ENCODE measurements around the gene SLC16A7. TPM values are rescaled to one million over a fixed set of nuclear protein-coding genes. Genes with fewer than 3 reads are reported as not detected.

The SLC16A7 gene
- polyA plus RNA-seq, 1 of the 3 experiments (the other 2 are of a cell fraction): not detected

- no peak for TF ChIP-seq REST (IDR thresholded peaks at IDR 0.05; ENCODE audit: low read depth, low read length)
These were observed 68.7 kb downstream of the SLC16A7 start (continued) for GRCh38 chr12:59664495-59664894.

DNA sequence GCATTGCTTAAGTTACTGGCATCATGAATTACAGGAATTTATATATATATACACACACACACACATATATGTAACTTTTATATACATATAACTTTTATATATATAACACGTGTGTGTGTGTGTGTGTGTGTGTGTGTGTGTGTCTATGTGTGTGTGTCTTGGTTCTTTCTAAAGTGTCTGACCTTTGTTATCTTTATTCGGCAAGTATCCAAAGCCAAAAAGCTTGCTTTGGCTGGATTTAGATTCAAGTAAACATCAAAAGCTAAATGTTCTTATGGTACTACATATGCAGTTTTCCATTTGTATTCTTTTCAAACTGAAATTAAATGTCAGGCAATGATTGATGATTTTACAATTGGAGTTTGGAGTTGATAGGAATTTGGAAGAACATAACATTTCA lies 69.9 kb downstream of the SLC16A7 start:
- Histone ChIP-seq H2AFZ (ENCODE audit: low read depth) (no peak overlapping the region), H3K9me3 (no peaks in the 10 kb centered on the region), H3K27ac (ENCODE audit: low read depth in 2 of 2, low read length in 1 of 2) (no peak overlapping the region), H3K9ac (no peak overlapping the region), H4K20me1 (ENCODE audit: insufficient read depth) (no peaks in the 10 kb centered on the region), H3F3A (replicated peaks; ENCODE audit: insufficient read depth) (no peaks in the 10 kb centered on the region), H3K9me2 (no peaks in the 10 kb centered on the region), H3K79me2 (ENCODE audit: insufficient read depth) (no peaks in the 10 kb centered on the region), H3K4me2 (no peak overlapping the region), H3K36me3 (replicated peaks in 1 of 2; ENCODE audit: control insufficient read depth in 1 of 2, insufficient read depth in 2 of 2, low read length in 1 of 2) (no peaks in the 10 kb centered on the region), H3K4me3 (ENCODE audit: low read depth in 2 of 2, low read length in 1 of 2) (no peak overlapping the region), H3K4me1 (ENCODE audit: control insufficient read depth in 1 of 2, insufficient read depth in 2 of 2, low read depth in 1 of 2, low read length in 1 of 2) (no peaks in the 10 kb centered on the region), H3K27me3 (ENCODE audit: insufficient read depth) (no peaks in the 10 kb centered on the region)
- ChIA-PET POLR2A (no interaction called here), CTCF (no interaction called here)
- WGBS (ENCODE audit: low lambda C conversion rate): 8% methylated on average over 2 of the region's 2 CpGs
- TF ChIP-seq TEAD4 (IDR thresholded peaks at IDR 0.05; ENCODE audit: borderline replicate concordance, insufficient read depth) (no peak), SIN3A (IDR thresholded peaks at IDR 0.05; ENCODE audit: borderline replicate concordance, low read depth, low read length) (no peak), CHD2 (IDR thresholded peaks at IDR 0.05; ENCODE audit: low read length, partially characterized antibody) (no peak), RAD21 (IDR thresholded peaks at IDR 0.05; ENCODE audit: low read length) (no peak), RCOR1 (IDR thresholded peaks at IDR 0.05; ENCODE audit: low read length) (no peak), MXI1 (IDR thresholded peaks at IDR 0.05; ENCODE audit: low read depth, low read length) (no peak)
- no peak for DNase-seq

GRCh38 chr12:59668674-59669073 lies 72.8 kb downstream of the SLC16A7 start:
- Histone ChIP-seq H3K9me3 (no peaks in the 10 kb centered on the region), H3K27ac (ENCODE audit: low read depth in 2 of 2, low read length in 1 of 2) (no peak overlapping the region), H2AFZ (ENCODE audit: low read depth) (no peak overlapping the region), H3K4me3 (ENCODE audit: low read depth in 2 of 2, low read length in 1 of 2) (no peak overlapping the region), H3K4me1 (ENCODE audit: control insufficient read depth in 1 of 2, insufficient read depth in 2 of 2, low read depth in 1 of 2, low read length in 1 of 2) (no peaks in the 10 kb centered on the region), H3K9ac (no peak overlapping the region), H3F3A (replicated peaks; ENCODE audit: insufficient read depth) (no peaks in the 10 kb centered on the region), H3K79me2 (ENCODE audit: insufficient read depth) (no peaks in the 10 kb centered on the region), H3K36me3 (replicated peaks in 1 of 2; ENCODE audit: control insufficient read depth in 1 of 2, insufficient read depth in 2 of 2, low read length in 1 of 2) (no peaks in the 10 kb centered on the region), H3K9me2 (no peaks in the 10 kb centered on the region), H3K4me2 (no peak overlapping the region), H3K27me3 (ENCODE audit: insufficient read depth) (no peaks in the 10 kb centered on the region), H4K20me1 (ENCODE audit: insufficient read depth) (no peaks in the 10 kb centered on the region)
- WGBS (ENCODE audit: low lambda C conversion rate): 1% methylated on average over 2 of the region's 2 CpGs
- CTCF ChIA-PET: no interaction called here
- TF ChIP-seq TAF1 (IDR thresholded peaks at IDR 0.05; ENCODE audit: borderline replicate concordance, low read depth, low read length) (no peak), NRF1 (IDR thresholded peaks at IDR 0.05; ENCODE audit: low read depth, low read length) (no peak), EP300 (IDR thresholded peaks at IDR 0.05; ENCODE audit: borderline replicate concordance in 1 of 2, low read depth in 1 of 2, low read length in 1 of 2) (no peak), ELF1 (IDR thresholded peaks at IDR 0.05) (no peak), SMC3 (IDR thresholded peaks at IDR 0.05; ENCODE audit: low read depth, low read length) (no peak), USF1 (IDR thresholded peaks at IDR 0.05; ENCODE audit: borderline replicate concordance, low read depth) (no peak), RFX5 (IDR thresholded peaks at IDR 0.05; ENCODE audit: low read length) (no peak)
- TF ChIP-seq, protein P1, sequence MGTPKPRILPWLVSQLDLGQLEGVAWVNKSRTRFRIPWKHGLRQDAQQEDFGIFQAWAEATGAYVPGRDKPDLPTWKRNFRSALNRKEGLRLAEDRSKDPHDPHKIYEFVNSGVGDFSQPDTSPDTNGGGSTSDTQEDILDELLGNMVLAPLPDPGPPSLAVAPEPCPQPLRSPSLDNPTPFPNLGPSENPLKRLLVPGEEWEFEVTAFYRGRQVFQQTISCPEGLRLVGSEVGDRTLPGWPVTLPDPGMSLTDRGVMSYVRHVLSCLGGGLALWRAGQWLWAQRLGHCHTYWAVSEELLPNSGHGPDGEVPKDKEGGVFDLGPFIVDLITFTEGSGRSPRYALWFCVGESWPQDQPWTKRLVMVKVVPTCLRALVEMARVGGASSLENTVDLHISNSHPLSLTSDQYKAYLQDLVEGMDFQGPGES (IDR thresholded peaks at IDR 0.05; ENCODE audit: low read depth, low read length): no peak
- TF ChIP-seq, protein P2, sequence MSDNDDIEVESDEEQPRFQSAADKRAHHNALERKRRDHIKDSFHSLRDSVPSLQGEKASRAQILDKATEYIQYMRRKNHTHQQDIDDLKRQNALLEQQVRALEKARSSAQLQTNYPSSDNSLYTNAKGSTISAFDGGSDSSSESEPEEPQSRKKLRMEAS (IDR thresholded peaks at IDR 0.05; ENCODE audit: low read depth): no peak
- POLR2A ChIA-PET: no interaction called here
- DNase-seq: no peak

Data from SK-N-SH (cell line).